Panc1 (cell line): ENCODE results near the gene UBE2R2. TPM values are rescaled to one million over a fixed set of nuclear protein-coding genes. Genes with fewer than 3 reads are reported as not detected.

Source experiments
- ATAC-seq: fragments of 200-7000 bp; cut with Tn5 transposase; 2 replicates; pipeline ENCODE4 v1.9.1; 2020; ENCODE audit warnings: mild to moderate bottlenecking, moderate library complexity
- BruUV-seq: library from RNA; stranded (reverse); fragments of 400-500 nt; replicated peaks from 2 replicates; lab custom pipeline; 2021; lab: Mats Ljungman, UMichigan
- CTCF ChIA-PET: fragments of 300-600 bp; sonication (Branson Sonifier 250); formaldehyde crosslinking; loops from one replicate; lab custom pipeline; 2022; ENCODE audit warnings: antibody characterized with exemption; lab: Charles Lee
- POLR2A ChIA-PET: fragments of 300-600 bp; sonication (Branson Sonifier 250); formaldehyde crosslinking; loops from one replicate; lab custom pipeline; 2022; ENCODE audit warnings: antibody characterized with exemption; lab: Charles Lee
- DNase-seq: peaks from one replicate; pipeline ENCODE4 v3.0.0-alpha.2; 2010; ENCODE audit warnings: low read depth, low spot score
- H3K27ac ChIP-seq: 2 replicates; pipeline ENCODE4 v1.5.1; 2011; ENCODE audit warnings: mild to moderate bottlenecking, low read length, inconsistent platforms
- H3K27me3 ChIP-seq: fragments of 200-500 bp; sonication (Bioruptor generic); 2 replicates; pipeline ENCODE4 v1.6.0; 2014; ENCODE audit warnings: low read length, inconsistent platforms; ENCODE audit not compliant: control insufficient read depth, insufficient read depth
- H3K36me3 ChIP-seq: fragments of 200-500 bp; sonication (Bioruptor generic); 2 replicates; pipeline ENCODE4 v1.5.1; 2014; ENCODE audit warnings: inconsistent platforms, mild to moderate bottlenecking, low read length, moderate library complexity; ENCODE audit not compliant: control insufficient read depth, insufficient read depth
- H3K4me1 ChIP-seq: 2 replicates; pipeline ENCODE4 v1.5.1; 2011; ENCODE audit warnings: inconsistent platforms, mild to moderate bottlenecking, low read length, moderate library complexity; ENCODE audit not compliant: control insufficient read depth, insufficient read depth
- H3K4me3 ChIP-seq, 2 experiments: 2 replicates each; pipeline ENCODE4 v1.5.1; 2011 to 2012; ENCODE audit warnings: low read depth in 2 of 2, low read length in 2 of 2, mild to moderate bottlenecking in 2 of 2, inconsistent platforms in 1 of 2, moderate library complexity in 1 of 2
- H3K9me3 ChIP-seq: fragments of 200-500 bp; sonication (Bioruptor generic); 2 replicates; pipeline ENCODE4 v1.5.1; 2014; ENCODE audit warnings: low read depth, mild to moderate bottlenecking, inconsistent platforms, low read length, moderate library complexity; ENCODE audit not compliant: control insufficient read depth, insufficient read depth
- POLR2AphosphoS5 ChIP-seq: IDR thresholded peaks from 2 replicates; pipeline ENCODE4 v1.6.1; 2012; ENCODE audit warnings: mild to moderate bottlenecking, low read depth, low read length, moderate library complexity
- SIN3A ChIP-seq: IDR thresholded peaks from 2 replicates; pipeline ENCODE4 v1.6.1; 2012; ENCODE audit warnings: low read depth, mild to moderate bottlenecking, low read length, moderate library complexity, borderline replicate concordance; ENCODE audit not compliant: insufficient read depth
- TCF7L2 ChIP-seq: IDR thresholded peaks from 2 replicates; pipeline ENCODE4 v1.6.1; 2011; ENCODE audit warnings: mild to moderate bottlenecking, low read depth, low read length, inconsistent platforms
- in situ Hi-C: cut with HindIII; loops from 2 replicates; pipeline ENCODE4 v1.10.0; 2016; ENCODE audit warnings: low sequenced_read_pairs, low pct_unique_long_range_greater_than_20kb
- intact Hi-C: fragments of 100-400 bp; cut with micrococcal nuclease; formaldehyde crosslinking; loops from one replicate; pipeline ENCODE4 v1.10.0; 2022; ENCODE audit not compliant: unreplicated experiment
- total RNA-seq: library from RNA; stranded (reverse); gene quantifications from one replicate; pipeline ENCODE4 v1.2.1, GENCODE V29; 2021; ENCODE audit not compliant: unreplicated experiment
- TF ChIP-seq, protein P1 (sequence below), 2 experiments: IDR thresholded peaks; 2 replicates each; pipeline ENCODE4 v1.6.1; 2011 to 2012; ENCODE audit warnings: low read depth in 2 of 2, control low read depth in 1 of 2, low read length in 1 of 2, mild to moderate bottlenecking in 1 of 2, moderate library complexity in 1 of 2; ENCODE audit not compliant: insufficient read depth in 1 of 2
- TF ChIP-seq, protein P2 (sequence below): fragments of 450-650 bp; IDR thresholded peaks from 2 replicates; pipeline ENCODE4 v1.5.1; 2017; ENCODE audit warnings: mild to moderate bottlenecking

The UBE2R2 gene
- total RNA-seq, 1 experiment from 2014 or later: 67.2 TPM

DNA sequence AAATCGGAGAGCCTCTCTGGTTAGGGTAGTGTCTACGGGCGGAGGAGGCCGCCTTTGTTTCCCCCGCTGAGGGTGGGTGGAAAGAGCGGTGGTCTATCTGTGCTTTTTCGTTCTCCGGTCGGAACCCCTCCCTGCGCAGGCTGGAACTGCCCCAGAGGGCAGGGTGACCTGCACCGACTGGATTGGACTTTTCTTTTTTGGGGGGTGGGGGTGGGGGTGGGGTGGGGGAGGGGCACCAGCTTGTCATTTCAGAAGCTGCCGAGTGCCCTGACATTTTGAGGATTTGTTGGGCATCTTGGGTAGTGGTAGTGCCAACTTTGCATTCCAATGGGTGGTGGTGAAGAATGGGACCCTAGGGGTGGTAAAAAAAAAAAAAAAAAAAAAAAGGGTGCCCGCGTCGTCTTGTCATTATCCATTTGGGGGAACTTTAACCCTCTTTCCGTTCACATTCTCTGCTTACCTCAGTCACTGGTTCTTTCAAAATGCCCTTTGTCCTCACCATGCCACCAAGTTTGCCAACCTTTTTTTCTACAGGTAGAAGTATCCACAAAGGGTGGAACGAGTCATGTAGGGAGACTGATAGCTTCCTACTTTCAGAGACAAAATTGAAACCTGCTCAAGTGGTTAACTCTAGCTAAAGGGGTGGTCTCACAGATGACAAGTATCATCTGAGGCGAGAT, 1.3 kb downstream of the UBE2R2 start:
- TSS peak; percentile 68 for BruUV-seq
- no peak for TF ChIP-seq POLR2AphosphoS5
- TF ChIP-seq, protein P1, sequence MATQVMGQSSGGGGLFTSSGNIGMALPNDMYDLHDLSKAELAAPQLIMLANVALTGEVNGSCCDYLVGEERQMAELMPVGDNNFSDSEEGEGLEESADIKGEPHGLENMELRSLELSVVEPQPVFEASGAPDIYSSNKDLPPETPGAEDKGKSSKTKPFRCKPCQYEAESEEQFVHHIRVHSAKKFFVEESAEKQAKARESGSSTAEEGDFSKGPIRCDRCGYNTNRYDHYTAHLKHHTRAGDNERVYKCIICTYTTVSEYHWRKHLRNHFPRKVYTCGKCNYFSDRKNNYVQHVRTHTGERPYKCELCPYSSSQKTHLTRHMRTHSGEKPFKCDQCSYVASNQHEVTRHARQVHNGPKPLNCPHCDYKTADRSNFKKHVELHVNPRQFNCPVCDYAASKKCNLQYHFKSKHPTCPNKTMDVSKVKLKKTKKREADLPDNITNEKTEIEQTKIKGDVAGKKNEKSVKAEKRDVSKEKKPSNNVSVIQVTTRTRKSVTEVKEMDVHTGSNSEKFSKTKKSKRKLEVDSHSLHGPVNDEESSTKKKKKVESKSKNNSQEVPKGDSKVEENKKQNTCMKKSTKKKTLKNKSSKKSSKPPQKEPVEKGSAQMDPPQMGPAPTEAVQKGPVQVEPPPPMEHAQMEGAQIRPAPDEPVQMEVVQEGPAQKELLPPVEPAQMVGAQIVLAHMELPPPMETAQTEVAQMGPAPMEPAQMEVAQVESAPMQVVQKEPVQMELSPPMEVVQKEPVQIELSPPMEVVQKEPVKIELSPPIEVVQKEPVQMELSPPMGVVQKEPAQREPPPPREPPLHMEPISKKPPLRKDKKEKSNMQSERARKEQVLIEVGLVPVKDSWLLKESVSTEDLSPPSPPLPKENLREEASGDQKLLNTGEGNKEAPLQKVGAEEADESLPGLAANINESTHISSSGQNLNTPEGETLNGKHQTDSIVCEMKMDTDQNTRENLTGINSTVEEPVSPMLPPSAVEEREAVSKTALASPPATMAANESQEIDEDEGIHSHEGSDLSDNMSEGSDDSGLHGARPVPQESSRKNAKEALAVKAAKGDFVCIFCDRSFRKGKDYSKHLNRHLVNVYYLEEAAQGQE (IDR thresholded peaks at IDR 0.05; ENCODE audit: insufficient read depth in 1 of 2, low read depth in 2 of 2, low read length in 1 of 2): no peak
- TF ChIP-seq TCF7L2: no peak
- TF ChIP-seq, protein P2, sequence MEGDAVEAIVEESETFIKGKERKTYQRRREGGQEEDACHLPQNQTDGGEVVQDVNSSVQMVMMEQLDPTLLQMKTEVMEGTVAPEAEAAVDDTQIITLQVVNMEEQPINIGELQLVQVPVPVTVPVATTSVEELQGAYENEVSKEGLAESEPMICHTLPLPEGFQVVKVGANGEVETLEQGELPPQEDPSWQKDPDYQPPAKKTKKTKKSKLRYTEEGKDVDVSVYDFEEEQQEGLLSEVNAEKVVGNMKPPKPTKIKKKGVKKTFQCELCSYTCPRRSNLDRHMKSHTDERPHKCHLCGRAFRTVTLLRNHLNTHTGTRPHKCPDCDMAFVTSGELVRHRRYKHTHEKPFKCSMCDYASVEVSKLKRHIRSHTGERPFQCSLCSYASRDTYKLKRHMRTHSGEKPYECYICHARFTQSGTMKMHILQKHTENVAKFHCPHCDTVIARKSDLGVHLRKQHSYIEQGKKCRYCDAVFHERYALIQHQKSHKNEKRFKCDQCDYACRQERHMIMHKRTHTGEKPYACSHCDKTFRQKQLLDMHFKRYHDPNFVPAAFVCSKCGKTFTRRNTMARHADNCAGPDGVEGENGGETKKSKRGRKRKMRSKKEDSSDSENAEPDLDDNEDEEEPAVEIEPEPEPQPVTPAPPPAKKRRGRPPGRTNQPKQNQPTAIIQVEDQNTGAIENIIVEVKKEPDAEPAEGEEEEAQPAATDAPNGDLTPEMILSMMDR: no peak
- TF ChIP-seq SIN3A: no peak
- in situ Hi-C loops (no loop called here), intact Hi-C loops (loop anchor here (5.0 to 10.0 kb wide), 2 partner anchors 34 to 96 kb away; no protein-coding TSS in a partner anchor)
- Histone ChIP-seq H3K36me3 (0 out of 2 replicates have a peak, but pooled peaks cover 3% of the 10 kb centered on the region), H3K27me3 (no peaks in the 10 kb centered on the region), H3K4me3 (peak overlapping the region; percentile 71 to 96), H3K27ac (peak overlapping the region; percentile 87), H3K9me3 (no peaks in the 10 kb centered on the region), H3K4me1 (peaks cover 41% of the 10 kb centered on the region)
- ChIA-PET CTCF (interaction anchor here (0.7 kb wide), 1 partner anchor 66 kb away, joined by 13 read pairs; no protein-coding TSS in a partner anchor), POLR2A (interaction anchor here (0.6 kb wide), 2 partner anchors 45 to 98 kb away, joined by 4 to 11 read pairs; no protein-coding TSS in a partner anchor)
- no peak for DNase-seq
- ATAC-seq: no peak

DNA sequence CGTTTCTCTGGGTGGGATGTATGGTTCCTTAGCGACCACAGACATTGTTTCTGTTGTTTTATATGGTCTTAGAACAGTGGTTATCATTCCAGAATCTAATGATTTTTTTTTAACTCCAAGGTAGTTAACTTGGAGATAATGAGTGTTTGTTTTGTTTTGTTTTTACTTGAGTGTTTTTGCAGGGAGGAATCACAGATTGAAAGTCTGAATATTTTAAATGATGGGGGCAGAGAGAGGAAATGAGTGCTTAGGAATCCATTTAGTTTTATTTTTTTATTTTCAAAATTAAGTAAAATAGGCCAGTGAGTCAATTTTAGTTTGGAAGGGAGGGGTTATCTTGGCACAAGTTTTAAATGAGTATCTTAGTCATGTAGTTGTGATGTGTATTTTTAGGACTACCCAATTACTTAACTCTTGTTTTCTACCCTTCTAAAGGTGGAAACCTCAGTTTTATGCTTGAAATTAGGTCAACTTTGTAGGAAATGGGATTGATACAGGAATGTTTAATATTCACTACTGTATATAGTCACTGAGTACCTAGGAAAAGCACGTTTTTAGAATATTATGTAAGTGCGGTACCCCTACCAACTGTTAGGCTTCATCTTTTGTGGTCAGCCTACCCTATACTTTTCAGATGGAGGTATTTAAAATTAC, 2.0 kb downstream of the UBE2R2 start:
- Histone ChIP-seq H3K4me3 (peak overlapping the region; percentile 71 to 96), H3K9me3 (no peaks in the 10 kb centered on the region), H3K4me1 (peaks cover 36% of the 10 kb centered on the region), H3K27ac (peak overlapping the region; percentile 87), H3K27me3 (no peaks in the 10 kb centered on the region), H3K36me3 (0 out of 2 replicates have a peak, but pooled peaks cover 3% of the 10 kb centered on the region)
- TF ChIP-seq POLR2AphosphoS5 (no peak), SIN3A (no peak), TCF7L2 (no peak)
- TF ChIP-seq, protein P1 (IDR thresholded peaks at IDR 0.05; ENCODE audit: insufficient read depth in 1 of 2, low read depth in 2 of 2, low read length in 1 of 2): no peak
- TF ChIP-seq, protein P2: no peak
- in situ Hi-C loops: no loop called here
- DNase-seq: no peak
- no TSS peak for BruUV-seq
- CTCF ChIA-PET: interaction anchor here (0.7 kb wide), 1 partner anchor 66 kb away, joined by 13 read pairs; no protein-coding TSS in a partner anchor
- intact Hi-C loops: loop anchor here (5.0 to 10.0 kb wide), 2 partner anchors 33 to 96 kb away; no protein-coding TSS in a partner anchor
- ATAC-seq: no peak
- POLR2A ChIA-PET: no interaction called here
